HEK293 (cell line): Measurements from ENCODE around the gene THEM4.

Experiments used
- KLF1 ChIP-seq: fragments of 450-650 bp; formaldehyde crosslinking; IDR thresholded peaks from 2 replicates; pipeline ENCODE4 v1.5.1; 2016; ENCODE audit warnings: missing biosample characterization, missing genetic modification characterization
- PATZ1 ChIP-seq: fragments of 450-650 bp; formaldehyde crosslinking; IDR thresholded peaks from 2 replicates; pipeline ENCODE4 v1.5.1; 2016; ENCODE audit warnings: missing biosample characterization, missing genetic modification characterization
- SALL2 ChIP-seq: fragments of 450-650 bp; formaldehyde crosslinking; IDR thresholded peaks from 2 replicates; pipeline ENCODE4 v1.5.0; 2017; ENCODE audit warnings: missing biosample characterization, mild to moderate bottlenecking, missing genetic modification characterization, borderline replicate concordance
- ZNF114 ChIP-seq: fragments of 450-650 bp; formaldehyde crosslinking; IDR thresholded peaks from 2 replicates; pipeline ENCODE4 v1.5.0; 2017; ENCODE audit warnings: missing biosample characterization, missing genetic modification characterization
- ZNF274 ChIP-seq, 2 experiments: fragments of 200-500 bp in 1 of 2; fragments of 450-650 bp in 1 of 2; sonication (Bioruptor generic) in 1 of 2; formaldehyde crosslinking in 1 of 2; IDR thresholded peaks; 2 replicates each; pipeline versions ENCODE4 v1.5.1 to v1.6.1; 2014 to 2016; ENCODE audit warnings: borderline replicate concordance in 1 of 2, inconsistent platforms in 1 of 2, low read length in 1 of 2, missing biosample characterization in 1 of 2, missing genetic modification characterization in 1 of 2
- ZNF335 ChIP-seq: fragments of 450-650 bp; formaldehyde crosslinking; conservative IDR thresholded peaks from 2 replicates; pipeline ENCODE4 v1.5.1; 2016; ENCODE audit warnings: missing biosample characterization, missing genetic modification characterization
- ZNF426 ChIP-seq: fragments of 450-650 bp; formaldehyde crosslinking; IDR thresholded peaks from 2 replicates; pipeline ENCODE4 v1.5.1; 2017; ENCODE audit warnings: missing biosample characterization, missing genetic modification characterization, mild to moderate bottlenecking, inconsistent platforms, moderate library complexity
- ZNF560 ChIP-seq: fragments of 450-650 bp; formaldehyde crosslinking; IDR thresholded peaks from 2 replicates; pipeline ENCODE4 v1.5.1; 2017; ENCODE audit warnings: missing biosample characterization, missing genetic modification characterization, borderline replicate concordance
- TF ChIP-seq, protein P1 (sequence below): fragments of 450-650 bp; formaldehyde crosslinking; IDR thresholded peaks from 2 replicates; pipeline ENCODE4 v1.5.1; 2016; ENCODE audit warnings: missing biosample characterization, missing genetic modification characterization
- TF ChIP-seq, protein P2 (sequence below): fragments of 450-650 bp; formaldehyde crosslinking; IDR thresholded peaks from 2 replicates; pipeline ENCODE4 v1.5.1; 2016; ENCODE audit warnings: missing biosample characterization, missing genetic modification characterization

GRCh38 chr1:151918156-151918555, 8.8 kb upstream of the THEM4 start:
- TF ChIP-seq ZNF335 (tag by site-specific recombination) = no peak
- no peak for TF ChIP-seq SALL2
- TF ChIP-seq, protein P1, sequence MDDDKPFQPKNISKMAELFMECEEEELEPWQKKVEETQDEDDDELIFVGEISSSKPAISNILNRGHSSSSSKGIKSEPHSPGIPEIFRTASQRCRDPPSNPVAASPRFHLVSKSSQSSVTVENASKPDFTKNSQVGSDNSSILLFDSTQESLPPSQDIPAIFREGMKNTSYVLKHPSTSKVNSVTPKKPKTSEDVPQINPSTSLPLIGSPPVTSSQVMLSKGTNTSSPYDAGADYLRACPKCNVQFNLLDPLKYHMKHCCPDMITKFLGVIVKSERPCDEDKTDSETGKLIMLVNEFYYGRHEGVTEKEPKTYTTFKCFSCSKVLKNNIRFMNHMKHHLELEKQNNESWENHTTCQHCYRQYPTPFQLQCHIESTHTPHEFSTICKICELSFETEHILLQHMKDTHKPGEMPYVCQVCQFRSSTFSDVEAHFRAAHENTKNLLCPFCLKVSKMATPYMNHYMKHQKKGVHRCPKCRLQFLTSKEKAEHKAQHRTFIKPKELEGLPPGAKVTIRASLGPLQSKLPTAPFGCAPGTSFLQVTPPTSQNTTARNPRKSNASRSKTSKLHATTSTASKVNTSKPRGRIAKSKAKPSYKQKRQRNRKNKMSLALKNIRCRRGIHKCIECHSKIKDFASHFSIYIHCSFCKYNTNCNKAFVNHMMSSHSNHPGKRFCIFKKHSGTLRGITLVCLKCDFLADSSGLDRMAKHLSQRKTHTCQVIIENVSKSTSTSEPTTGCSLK (tag by site-specific recombination) = no peak
- TF ChIP-seq ZNF274 (IDR thresholded peaks at IDR 0.05; ENCODE audit: low read length) = no peak
- no peak for TF ChIP-seq ZNF274 (tag by site-specific recombination; IDR thresholded peaks at IDR 0.05; ENCODE audit: borderline replicate concordance)
- TF ChIP-seq, protein P2, sequence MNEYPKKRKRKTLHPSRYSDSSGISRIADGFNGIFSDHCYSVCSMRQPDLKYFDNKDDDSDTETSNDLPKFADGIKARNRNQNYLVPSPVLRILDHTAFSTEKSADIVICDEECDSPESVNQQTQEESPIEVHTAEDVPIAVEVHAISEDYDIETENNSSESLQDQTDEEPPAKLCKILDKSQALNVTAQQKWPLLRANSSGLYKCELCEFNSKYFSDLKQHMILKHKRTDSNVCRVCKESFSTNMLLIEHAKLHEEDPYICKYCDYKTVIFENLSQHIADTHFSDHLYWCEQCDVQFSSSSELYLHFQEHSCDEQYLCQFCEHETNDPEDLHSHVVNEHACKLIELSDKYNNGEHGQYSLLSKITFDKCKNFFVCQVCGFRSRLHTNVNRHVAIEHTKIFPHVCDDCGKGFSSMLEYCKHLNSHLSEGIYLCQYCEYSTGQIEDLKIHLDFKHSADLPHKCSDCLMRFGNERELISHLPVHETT = no peak
- no peak for TF ChIP-seq PATZ1
- TF ChIP-seq ZNF426 = no peak
- TF ChIP-seq KLF1 = no peak
- TF ChIP-seq ZNF560 (tag by site-specific recombination) = no peak
- TF ChIP-seq ZNF114 (tag by site-specific recombination) = no peak
